NCI-H748 treated with DMSO at 0.1 percent for 48 hours (cell line): ENCODE results near the gene SCGN.

Experiments used
- DNase-seq: peaks from one replicate; lab custom pipeline; 2025; lab: John Stamatoyannopoulos, UW

The SCGN gene

DNA sequence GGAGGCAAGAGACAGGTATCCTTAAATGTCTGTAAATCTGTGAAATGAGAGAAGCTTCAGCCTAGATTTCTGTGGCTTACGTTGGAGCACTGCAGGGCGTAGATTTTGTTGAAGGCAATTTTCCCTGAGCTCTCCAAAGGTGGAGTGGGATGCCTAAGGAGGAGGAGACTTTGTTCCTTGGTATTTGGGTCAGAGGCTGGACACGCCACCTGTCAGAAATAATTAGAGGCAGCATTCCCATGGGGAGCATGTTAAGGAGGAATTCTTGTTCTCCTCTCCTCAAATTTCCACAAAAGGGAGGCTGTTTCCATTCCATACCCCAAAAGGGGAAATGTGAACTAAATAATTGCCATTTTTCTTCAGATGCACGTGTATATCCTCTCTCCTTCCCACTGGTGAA is 11.1 kb upstream of the SCGN start:
- no peak for DNase-seq

DNA sequence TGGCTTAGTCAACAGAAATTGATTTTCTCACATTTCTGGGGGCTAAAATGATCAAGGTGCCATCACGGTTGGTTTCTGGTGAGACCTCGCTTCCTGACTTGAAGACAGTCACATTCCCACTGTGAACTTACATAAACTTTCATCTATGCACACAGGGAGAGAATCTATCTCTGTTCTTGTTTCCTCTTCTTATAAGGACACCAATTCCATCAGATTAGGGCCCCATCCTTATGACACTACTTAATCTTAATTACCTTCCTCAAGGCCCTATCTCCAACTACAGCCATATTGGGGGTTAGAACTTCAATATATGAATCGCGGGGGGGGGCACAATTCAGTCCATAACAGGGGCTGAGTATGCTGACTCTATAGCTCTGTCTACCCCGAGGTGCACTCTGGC is 10.6 kb upstream of the SCGN start:
- DNase-seq, result no peak

GRCh38 chr6:25641940-25642666 is 9.9 kb upstream of the SCGN start:
- DNase-seq, result no peak

GRCh38 chr6:25642667-25643328 is 9.2 kb upstream of the SCGN start:
- DNase-seq, result no peak

- DNase-seq, result no peak
Observed at GRCh38 chr6:25645916-25646315, 6.1 kb upstream of the SCGN start.

- no peak for DNase-seq
Observed at GRCh38 chr6:25649611-25650010, 2.4 kb upstream of the SCGN start.

DNA sequence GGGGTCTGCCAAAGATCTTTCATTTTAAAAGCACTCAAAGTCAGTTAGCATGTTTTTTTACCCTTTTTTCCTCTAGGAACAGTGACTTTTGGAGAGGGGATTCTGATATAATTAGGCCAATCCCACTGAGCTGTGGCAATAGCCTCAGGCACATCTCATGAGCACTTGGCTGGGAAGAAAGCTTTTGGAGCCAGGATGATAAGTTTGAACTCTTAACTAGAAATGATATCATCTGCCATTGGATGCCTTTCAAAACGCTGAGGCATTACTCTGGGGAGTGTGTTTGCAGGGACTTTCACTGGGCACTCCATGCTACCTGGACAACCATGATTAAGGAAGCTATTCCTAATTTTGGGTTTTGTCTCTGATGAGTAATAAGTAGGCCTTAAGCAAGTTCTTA is 3.7 kb downstream of the SCGN start:
- no peak for DNase-seq

- peak; percentile 38 for DNase-seq
Observed at GRCh38 chr6:25659633-25660368, 7.8 kb downstream of the SCGN start.

- DNase-seq, result no peak
Observed at GRCh38 chr6:25660512-25660911, 8.5 kb downstream of the SCGN start.

GRCh38 chr6:25661129-25661779 is 9.2 kb downstream of the SCGN start:
- DNase-seq, result no peak

GRCh38 chr6:25665455-25665854 is 13.4 kb downstream of the SCGN start:
- no peak for DNase-seq

DNA sequence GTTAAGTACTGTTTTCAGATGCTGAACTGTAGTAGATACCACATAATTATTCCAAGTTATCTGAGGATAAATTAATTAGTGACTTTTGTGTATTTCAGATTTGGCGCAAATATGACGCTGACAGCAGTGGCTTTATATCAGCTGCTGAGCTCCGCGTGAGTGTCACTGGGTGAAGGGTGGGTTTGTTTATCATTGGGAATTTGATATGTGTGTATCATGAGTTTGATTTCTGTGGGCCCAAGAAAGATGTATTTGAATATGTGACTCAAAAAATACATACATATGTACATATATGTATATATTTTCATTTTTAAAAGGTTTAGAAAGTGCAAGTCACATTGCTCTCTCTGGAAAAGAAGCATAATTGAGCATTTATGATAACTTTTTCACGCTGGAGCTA is 17.4 kb downstream of the SCGN start:
- peak; percentile 47 for DNase-seq

DNA sequence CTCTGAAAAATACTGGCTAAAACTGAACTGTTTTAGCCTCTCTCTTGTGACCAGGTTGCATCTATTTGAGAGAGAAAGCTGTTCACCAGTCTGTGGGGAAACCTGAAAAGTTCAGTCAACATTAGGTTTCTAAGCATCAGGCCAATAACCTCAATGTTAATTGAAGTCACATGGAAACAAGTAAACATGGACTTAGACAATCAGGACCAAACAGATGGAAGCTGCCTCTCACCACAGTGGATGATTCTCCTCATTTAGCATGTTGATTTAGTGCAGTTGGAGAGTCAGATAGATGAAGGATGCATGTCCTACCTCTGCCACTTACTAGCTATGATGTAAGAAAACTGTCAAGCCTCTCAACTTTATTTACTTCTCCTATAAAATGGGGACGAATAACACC is 18.2 kb downstream of the SCGN start:
- DNase-seq, result peak; percentile 93

DNA sequence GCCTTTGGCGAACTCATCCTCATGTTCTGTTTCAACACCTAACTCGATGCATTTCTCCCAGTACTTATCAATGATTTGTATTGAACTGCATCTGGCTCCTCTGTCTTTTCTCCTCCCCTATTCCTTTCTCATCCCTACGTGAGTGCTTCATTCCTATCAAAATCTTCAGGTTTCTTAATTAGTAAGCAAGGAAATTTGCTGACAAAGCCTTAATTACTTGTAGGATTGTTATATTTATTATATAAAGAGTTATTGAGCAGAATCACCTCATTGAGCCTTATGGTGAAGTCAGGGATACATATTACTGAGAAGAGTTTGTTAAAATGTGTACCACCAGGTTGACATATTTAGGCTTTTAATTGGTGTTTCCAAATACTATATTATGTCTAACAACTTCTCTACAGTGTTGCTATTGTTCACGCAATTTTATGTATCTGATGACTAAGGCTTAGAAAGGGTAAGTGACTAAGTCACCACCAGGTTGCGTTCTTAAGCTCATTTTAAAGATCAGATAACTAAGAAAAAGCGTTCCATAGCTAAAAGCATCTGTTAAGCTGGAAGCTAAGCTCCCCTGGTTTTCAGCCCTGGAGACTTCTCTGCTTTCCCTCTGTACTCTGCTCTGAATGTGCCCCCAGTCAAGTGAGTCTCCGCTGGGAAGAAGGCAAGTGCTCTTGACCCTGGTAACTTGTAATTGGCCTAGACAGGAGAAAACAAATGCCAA is 18.9 kb downstream of the SCGN start:
- DNase-seq, result no peak

- DNase-seq, result no peak
Observed at GRCh38 chr6:25671652-25672051, 19.6 kb downstream of the SCGN start.

GRCh38 chr6:25675167-25675566 is 23.2 kb downstream of the SCGN start:
- no peak for DNase-seq

- no peak for DNase-seq
Observed at GRCh38 chr6:25676775-25677174, 24.8 kb downstream of the SCGN start.

DNA sequence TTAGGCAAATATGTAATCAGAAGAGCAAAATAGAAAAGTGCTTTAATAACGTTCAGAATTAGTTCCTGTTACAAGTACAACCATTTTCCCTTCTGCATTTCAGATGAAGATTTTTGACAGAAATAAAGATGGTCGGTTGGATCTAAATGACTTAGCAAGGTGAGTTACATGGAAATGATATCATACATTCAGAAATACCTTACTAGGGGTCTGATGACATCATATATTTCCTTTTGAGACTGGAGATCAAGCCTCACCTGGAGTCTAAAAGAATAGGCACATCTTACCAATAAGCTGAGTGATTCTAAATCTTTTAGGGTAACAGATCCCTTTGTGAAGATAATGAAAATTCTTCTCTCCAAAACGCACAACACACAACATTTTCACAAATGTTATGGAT is 29.8 kb downstream of the SCGN start:
- no peak for DNase-seq

GRCh38 chr6:25682324-25682723 is 30.3 kb downstream of the SCGN start:
- DNase-seq, result no peak

- no peak for DNase-seq
Observed at GRCh38 chr6:25684565-25684964, 32.5 kb downstream of the SCGN start.

- no peak for DNase-seq
Observed at GRCh38 chr6:25685251-25685650, 33.2 kb downstream of the SCGN start.

- no peak for DNase-seq
Observed at GRCh38 chr6:25685896-25686295, 33.9 kb downstream of the SCGN start.
